ENCODE data around the gene SLC26A1. TPM values are rescaled to one million over a fixed set of nuclear protein-coding genes. Genes with fewer than 3 reads are reported as not detected.

Gene SLC26A1
- total RNA-seq, 4 donors from 2014 or later: not detected

- no peak for DNase-seq
These were observed 41.4 kb downstream of the SLC26A1 start for GRCh38 chr4:951594-952468.

DNA sequence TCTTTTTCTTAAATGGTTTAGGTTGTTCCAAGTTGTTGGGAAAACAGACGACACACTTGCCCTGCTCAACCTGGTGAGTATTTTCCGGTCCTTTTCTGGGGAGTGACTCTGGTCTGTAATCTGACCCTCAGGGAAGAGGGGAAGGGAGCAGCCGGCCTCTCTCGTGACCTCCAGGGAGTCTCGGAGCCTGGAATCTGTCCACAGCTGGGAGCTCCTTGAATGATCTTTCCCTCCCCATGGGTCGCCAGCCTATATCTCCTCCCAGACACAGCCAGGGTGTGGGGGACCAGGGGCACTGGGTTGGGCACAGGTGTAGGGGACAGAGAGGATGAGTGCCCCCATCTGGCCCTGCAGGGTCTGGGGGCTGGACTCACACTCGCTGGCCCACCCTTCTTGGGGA, 42.0 kb downstream of the SLC26A1 start:
- Histone ChIP-seq H3K4me1 (peaks cover 0 to 7% (median 6%) of the 10 kb centered on the region in 3 donors), H3K27me3 (no peaks in the 10 kb centered on the region), H3K4me3 (no peak overlapping the region), H3K36me3 (peaks cover 0 to 45% (median 0%) of the 10 kb centered on the region in 3 donors), H3K27ac (no peak overlapping the region), H3K9me3 (no peaks in the 10 kb centered on the region)
- intact Hi-C loops (cut with DNase I): no loop called here
- TF ChIP-seq POLR2A (IDR thresholded peaks at IDR 0.05): no peak
- TF ChIP-seq, protein P1, sequence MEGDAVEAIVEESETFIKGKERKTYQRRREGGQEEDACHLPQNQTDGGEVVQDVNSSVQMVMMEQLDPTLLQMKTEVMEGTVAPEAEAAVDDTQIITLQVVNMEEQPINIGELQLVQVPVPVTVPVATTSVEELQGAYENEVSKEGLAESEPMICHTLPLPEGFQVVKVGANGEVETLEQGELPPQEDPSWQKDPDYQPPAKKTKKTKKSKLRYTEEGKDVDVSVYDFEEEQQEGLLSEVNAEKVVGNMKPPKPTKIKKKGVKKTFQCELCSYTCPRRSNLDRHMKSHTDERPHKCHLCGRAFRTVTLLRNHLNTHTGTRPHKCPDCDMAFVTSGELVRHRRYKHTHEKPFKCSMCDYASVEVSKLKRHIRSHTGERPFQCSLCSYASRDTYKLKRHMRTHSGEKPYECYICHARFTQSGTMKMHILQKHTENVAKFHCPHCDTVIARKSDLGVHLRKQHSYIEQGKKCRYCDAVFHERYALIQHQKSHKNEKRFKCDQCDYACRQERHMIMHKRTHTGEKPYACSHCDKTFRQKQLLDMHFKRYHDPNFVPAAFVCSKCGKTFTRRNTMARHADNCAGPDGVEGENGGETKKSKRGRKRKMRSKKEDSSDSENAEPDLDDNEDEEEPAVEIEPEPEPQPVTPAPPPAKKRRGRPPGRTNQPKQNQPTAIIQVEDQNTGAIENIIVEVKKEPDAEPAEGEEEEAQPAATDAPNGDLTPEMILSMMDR (IDR thresholded peaks at IDR 0.05): no peak
- no peak for DNase-seq
- WGBS, 2 donors: 75 to 90% methylated on average over 5 to 6 of the region's 7 CpGs

More at GRCh38 chr4:951594-952468, 41.4 kb downstream of the SLC26A1 start:
- Histone ChIP-seq H3K9me3 (no peaks in the 10 kb centered on the region), H3K27me3 (no peaks in the 10 kb centered on the region), H3K4me3 (no peak overlapping the region), H3K27ac (no peak overlapping the region), H3K36me3 (peaks cover 0 to 46% (median 0%) of the 10 kb centered on the region in 3 donors), H3K4me1 (peaks cover 0 to 3% (median 2%) of the 10 kb centered on the region in 3 donors)
- TF ChIP-seq, protein P1 (IDR thresholded peaks at IDR 0.05): no peak
- no peak for TF ChIP-seq POLR2A (IDR thresholded peaks at IDR 0.05)
- intact Hi-C loops (cut with DNase I): no loop called here
- WGBS, 2 donors: 81 to 86% methylated on average over 7 to 13 of the region's 23 CpGs

DNA sequence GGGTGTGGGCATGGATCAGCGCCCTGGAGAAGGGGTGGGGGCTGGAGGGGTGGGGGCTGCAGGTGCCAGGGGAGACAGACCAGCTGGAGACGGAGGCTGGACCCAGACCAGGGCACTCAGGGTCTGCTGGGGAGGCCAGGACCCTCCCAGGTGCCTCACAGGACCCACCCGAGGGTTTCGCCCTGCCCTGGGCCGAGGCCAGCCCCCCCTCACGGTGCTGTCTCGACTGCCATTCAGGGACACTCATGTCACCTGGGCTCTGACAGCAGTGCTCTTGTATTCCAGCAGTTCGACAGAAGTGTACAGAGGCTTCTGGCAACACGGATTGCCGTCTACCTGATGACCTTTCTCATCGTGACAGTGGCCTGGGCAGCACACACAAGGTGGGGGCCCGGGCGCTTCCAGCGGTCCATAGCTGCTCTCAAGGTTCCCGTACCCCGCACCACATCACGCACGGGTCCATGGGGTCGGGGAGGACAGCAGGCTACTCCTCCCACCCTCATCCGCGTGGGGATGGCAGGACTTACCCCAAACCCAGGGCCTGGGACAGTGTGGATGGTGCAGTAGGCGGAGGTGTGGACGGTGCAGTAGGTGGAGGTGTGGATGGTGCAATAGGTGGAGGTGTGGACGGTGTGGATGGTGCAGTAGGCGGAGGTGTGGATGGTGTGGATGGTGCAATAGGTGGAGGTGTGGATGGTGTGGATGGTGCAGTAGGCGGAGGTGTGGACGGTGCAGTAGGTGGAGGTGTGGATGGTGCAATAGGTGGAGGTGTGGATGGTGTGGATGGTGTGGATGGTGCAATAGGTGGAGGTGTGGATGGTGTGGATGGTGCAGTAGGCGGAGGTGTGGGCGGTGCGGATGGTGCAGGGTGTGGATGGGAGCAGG, 42.8 kb downstream of the SLC26A1 start:
- WGBS, 2 donors: 86 to 90% methylated on average over 9 to 17 of the region's 30 CpGs
- intact Hi-C loops (cut with DNase I): no loop called here
- H3K9me3 ChIP-seq: no peaks in the 10 kb centered on the region
- no peaks in the 10 kb centered on the region for H3K27me3 ChIP-seq
- no peak overlapping the region for H3K4me3 ChIP-seq
- H3K4me1 ChIP-seq: peaks cover 0 to 7% (median 6%) of the 10 kb centered on the region in 3 donors
- no peak overlapping the region for H3K27ac ChIP-seq
- no peak for TF ChIP-seq POLR2A (IDR thresholded peaks at IDR 0.05)
- TF ChIP-seq, protein P1 (IDR thresholded peaks at IDR 0.05): no peak
- DNase-seq: no peak
- peaks cover 0 to 38% (median 0%) of the 10 kb centered on the region in 3 donors for H3K36me3 ChIP-seq

DNA sequence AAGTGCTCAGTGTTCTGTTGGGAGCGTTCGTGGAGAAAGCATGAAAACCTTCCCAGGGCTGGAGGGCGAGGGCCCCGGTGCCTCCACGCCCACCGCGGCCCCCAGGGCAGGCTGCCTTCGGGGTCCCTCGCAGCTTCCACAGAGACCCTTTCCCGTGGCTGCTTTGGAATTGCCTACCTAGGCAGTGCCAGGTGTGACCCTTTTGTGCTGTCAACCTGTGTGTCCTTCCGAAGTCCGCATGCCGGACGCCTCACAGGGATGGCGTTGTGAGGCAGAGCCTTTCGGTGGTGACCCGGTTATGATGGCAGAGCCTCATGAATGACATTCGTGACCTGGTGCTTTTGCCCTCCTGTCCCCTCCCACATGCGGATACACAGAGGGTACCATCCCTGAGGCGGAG, 43.5 kb downstream of the SLC26A1 start:
- WGBS, 2 donors: 80 to 87% methylated on average over 18 to 20 of the region's 20 CpGs
- Histone ChIP-seq H3K36me3 (peaks cover 0 to 31% (median 0%) of the 10 kb centered on the region in 3 donors), H3K4me3 (no peak overlapping the region), H3K9me3 (no peaks in the 10 kb centered on the region), H3K4me1 (peaks cover 0 to 7% (median 6%) of the 10 kb centered on the region in 3 donors), H3K27ac (no peak overlapping the region), H3K27me3 (no peaks in the 10 kb centered on the region)
- intact Hi-C loops (cut with DNase I): no loop called here
- no peak for DNase-seq
- no peak for TF ChIP-seq POLR2A (IDR thresholded peaks at IDR 0.05)

DNA sequence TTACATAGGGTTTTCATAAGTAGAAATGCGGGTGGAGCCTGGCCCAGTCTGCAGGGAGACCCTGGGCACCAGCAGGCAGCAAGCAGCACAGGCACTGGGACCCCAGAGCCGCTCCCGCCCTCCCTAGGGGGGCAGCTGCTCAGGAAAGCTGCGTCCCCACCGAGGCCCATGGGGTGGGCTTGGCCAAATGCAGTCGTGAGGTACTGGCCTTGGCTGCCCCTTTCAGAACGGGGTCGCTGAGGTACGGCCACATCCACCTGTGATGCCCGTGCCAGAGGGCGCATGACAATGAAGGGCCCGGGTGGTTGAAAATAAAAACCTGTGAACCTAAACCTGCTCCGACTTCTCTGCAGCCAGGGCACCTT, 44.3 kb downstream of the SLC26A1 start:
- 87 to 89% methylated on average over 3 to 11 of the region's 13 CpGs for WGBS, 2 donors
- H3K9me3 ChIP-seq: no peaks in the 10 kb centered on the region
- no peak overlapping the region for H3K27ac ChIP-seq
- peaks cover 0 to 24% (median 0%) of the 10 kb centered on the region in 3 donors for H3K36me3 ChIP-seq
- no peak overlapping the region for H3K4me3 ChIP-seq
- H3K27me3 ChIP-seq: no peaks in the 10 kb centered on the region
- TF ChIP-seq, protein P1 (IDR thresholded peaks at IDR 0.05): no peak
- TF ChIP-seq POLR2A (IDR thresholded peaks at IDR 0.05): no peak
- no peak for DNase-seq
- intact Hi-C loops (cut with DNase I): no loop called here
- H3K4me1 ChIP-seq: peaks cover 0 to 7% (median 6%) of the 10 kb centered on the region in 3 donors
